Measurements from ENCODE around the gene PRLR.

The PRLR gene

GRCh38 chr5:35158622-35159369, 71.5 kb downstream of the PRLR start:
- no CpG with 5 or more reads among the region's 7 CpGs for WGBS (ENCODE audit: extremely low coverage, insufficient coverage, low lambda C conversion rate)
- H3K27me3 ChIP-seq (ENCODE audit: insufficient read depth, low read length, poor library complexity) = no peaks in the 10 kb centered on the region

GRCh38 chr5:35158204-35158603, 72.1 kb downstream of the PRLR start:
- H3K9ac ChIP-seq (ENCODE audit: low read length) = peak overlapping the region; percentile 20
- no peak overlapping the region for H3K4me2 ChIP-seq (ENCODE audit: low read length)
- no peaks in the 10 kb centered on the region for H3K27me3 ChIP-seq (ENCODE audit: insufficient read depth, low read length, poor library complexity)
- no peaks in the 10 kb centered on the region for H3K79me2 ChIP-seq (ENCODE audit: control insufficient read depth, insufficient read depth, low read length)
- peak overlapping the region; percentile 94 for H2BK15ac ChIP-seq (replicated peaks; ENCODE audit: low read depth)
- no CpG with 5 or more reads among the region's 3 CpGs for WGBS (ENCODE audit: extremely low coverage, insufficient coverage, low lambda C conversion rate)
- no peaks in the 10 kb centered on the region for H3K79me1 ChIP-seq (ENCODE audit: low read length)
- H2AK5ac ChIP-seq (ENCODE audit: low read length) = peak overlapping the region; percentile 76
- no peak for DNase-seq
- H4K8ac ChIP-seq (ENCODE audit: low read depth, low read length) = no peak overlapping the region
- peak overlapping the region; percentile 59 for H3K27ac ChIP-seq (ENCODE audit: low read depth, low read length)
- no peak overlapping the region for H2BK120ac ChIP-seq (ENCODE audit: low read depth, low read length)
- H3K4me1 ChIP-seq (ENCODE audit: control insufficient read depth, low read depth, low read length) = peaks cover 17% of the 10 kb centered on the region
- no peak overlapping the region for H3K4me3 ChIP-seq (ENCODE audit: low read length)
- no peaks in the 10 kb centered on the region for H3K36me3 ChIP-seq (ENCODE audit: control insufficient read depth, insufficient read depth, low read length)
- H4K5ac ChIP-seq (ENCODE audit: low read length) = peak overlapping the region; percentile 99
- peak overlapping the region; percentile 98 for H2BK5ac ChIP-seq (ENCODE audit: low read length)
- peak overlapping the region; percentile 81 for H3K56ac ChIP-seq (ENCODE audit: low read length)
- H3K18ac ChIP-seq (ENCODE audit: low read length) = peak overlapping the region; percentile 91
- no peak overlapping the region for H3K23ac ChIP-seq (ENCODE audit: low read length)
- H3K4ac ChIP-seq (ENCODE audit: low read depth, low read length) = peak overlapping the region; percentile 81

More at GRCh38 chr5:35158622-35159369, 71.5 kb downstream of the PRLR start:
- Histone ChIP-seq H3K79me2 (ENCODE audit: control insufficient read depth, insufficient read depth, low read length) (no peaks in the 10 kb centered on the region), H2AK5ac (ENCODE audit: low read length) (peak overlapping the region; percentile 23), H2BK120ac (ENCODE audit: low read depth, low read length) (no peak overlapping the region), H3K18ac (ENCODE audit: low read length) (peak overlapping the region; percentile 91), H2BK15ac (replicated peaks; ENCODE audit: low read depth) (peak overlapping the region; percentile 94), H4K8ac (ENCODE audit: low read depth, low read length) (no peak overlapping the region), H3K56ac (ENCODE audit: low read length) (peak overlapping the region; percentile 81), H3K4me3 (ENCODE audit: low read length) (no peak overlapping the region), H3K4ac (ENCODE audit: low read depth, low read length) (peak overlapping the region; percentile 81), H3K4me1 (ENCODE audit: control insufficient read depth, low read depth, low read length) (peaks cover 17% of the 10 kb centered on the region), H3K23ac (ENCODE audit: low read length) (peak overlapping the region; percentile 32), H3K36me3 (ENCODE audit: control insufficient read depth, insufficient read depth, low read length) (no peaks in the 10 kb centered on the region), H3K9ac (ENCODE audit: low read length) (peak overlapping the region; percentile 20), H2BK5ac (ENCODE audit: low read length) (peak overlapping the region; percentile 98), H3K79me1 (ENCODE audit: low read length) (no peaks in the 10 kb centered on the region), H3K27ac (ENCODE audit: low read depth, low read length) (peak overlapping the region; percentile 79), H3K4me2 (ENCODE audit: low read length) (no peak overlapping the region), H4K5ac (ENCODE audit: low read length) (peak overlapping the region; percentile 82)
- DNase-seq = peak; percentile 93

- H2BK5ac ChIP-seq (ENCODE audit: low read length) = no peak overlapping the region
- no peaks in the 10 kb centered on the region for H3K79me1 ChIP-seq (ENCODE audit: low read length)
- no peak overlapping the region for H2AK5ac ChIP-seq (ENCODE audit: low read length)
- H4K5ac ChIP-seq (ENCODE audit: low read length) = no peak overlapping the region
- H3K56ac ChIP-seq (ENCODE audit: low read length) = peak overlapping the region; percentile 43
- no peaks in the 10 kb centered on the region for H3K27me3 ChIP-seq (ENCODE audit: insufficient read depth, low read length, poor library complexity)
- DNase-seq = no peak
- no peak overlapping the region for H3K9ac ChIP-seq (ENCODE audit: low read length)
- no peak overlapping the region for H3K4ac ChIP-seq (ENCODE audit: low read depth, low read length)
- H3K36me3 ChIP-seq (ENCODE audit: control insufficient read depth, insufficient read depth, low read length) = no peaks in the 10 kb centered on the region
- peaks cover 4% of the 10 kb centered on the region for H3K4me1 ChIP-seq (ENCODE audit: control insufficient read depth, low read depth, low read length)
- H3K79me2 ChIP-seq (ENCODE audit: control insufficient read depth, insufficient read depth, low read length) = no peaks in the 10 kb centered on the region
- H3K18ac ChIP-seq (ENCODE audit: low read length) = no peak overlapping the region
- H3K4me2 ChIP-seq (ENCODE audit: low read length) = no peak overlapping the region
- no peak overlapping the region for H2BK15ac ChIP-seq (replicated peaks; ENCODE audit: low read depth)
- H3K23ac ChIP-seq (ENCODE audit: low read length) = no peak overlapping the region
- no CpG with 5 or more reads among the region's 2 CpGs for WGBS (ENCODE audit: extremely low coverage, insufficient coverage, low lambda C conversion rate)
- H2BK120ac ChIP-seq (ENCODE audit: low read depth, low read length) = no peak overlapping the region
- no peak overlapping the region for H3K27ac ChIP-seq (ENCODE audit: low read depth, low read length)
- no peak overlapping the region for H4K8ac ChIP-seq (ENCODE audit: low read depth, low read length)
- H3K4me3 ChIP-seq (ENCODE audit: low read length) = no peak overlapping the region
Observed at GRCh38 chr5:35153375-35153932, 76.8 kb downstream of the PRLR start.

GRCh38 chr5:35152733-35153132, 77.6 kb downstream of the PRLR start:
- H3K27ac ChIP-seq (ENCODE audit: low read depth, low read length) = no peak overlapping the region
- H3K4me2 ChIP-seq (ENCODE audit: low read length) = no peak overlapping the region
- no peak overlapping the region for H2BK120ac ChIP-seq (ENCODE audit: low read depth, low read length)

GRCh38 chr5:35151146-35151920, 79.0 kb downstream of the PRLR start:
- Histone ChIP-seq H3K79me2 (ENCODE audit: control insufficient read depth, insufficient read depth, low read length) (no peaks in the 10 kb centered on the region), H3K4me1 (ENCODE audit: control insufficient read depth, low read depth, low read length) (no peaks in the 10 kb centered on the region), H3K27ac (ENCODE audit: low read depth, low read length) (no peak overlapping the region), H3K27me3 (ENCODE audit: insufficient read depth, low read length, poor library complexity) (no peaks in the 10 kb centered on the region), H3K79me1 (ENCODE audit: low read length) (no peaks in the 10 kb centered on the region), H3K56ac (ENCODE audit: low read length) (peak overlapping the region; percentile 18), H2BK15ac (replicated peaks; ENCODE audit: low read depth) (no peak overlapping the region), H3K23ac (ENCODE audit: low read length) (no peak overlapping the region), H2BK5ac (ENCODE audit: low read length) (no peak overlapping the region), H4K8ac (ENCODE audit: low read depth, low read length) (no peak overlapping the region), H3K36me3 (ENCODE audit: control insufficient read depth, insufficient read depth, low read length) (no peaks in the 10 kb centered on the region), H3K4me2 (ENCODE audit: low read length) (no peak overlapping the region), H4K5ac (ENCODE audit: low read length) (no peak overlapping the region), H3K9ac (ENCODE audit: low read length) (no peak overlapping the region), H3K18ac (ENCODE audit: low read length) (no peak overlapping the region), H2BK120ac (ENCODE audit: low read depth, low read length) (no peak overlapping the region), H3K4me3 (ENCODE audit: low read length) (no peak overlapping the region), H2AK5ac (ENCODE audit: low read length) (no peak overlapping the region), H3K4ac (ENCODE audit: low read depth, low read length) (no peak overlapping the region)
- peak; percentile 11 for DNase-seq
- no CpG with 5 or more reads among the region's 1 CpG for WGBS (ENCODE audit: extremely low coverage, insufficient coverage, low lambda C conversion rate)

More at GRCh38 chr5:35152733-35153132, 77.6 kb downstream of the PRLR start:
- Histone ChIP-seq H3K18ac (ENCODE audit: low read length) (no peak overlapping the region), H4K8ac (ENCODE audit: low read depth, low read length) (no peak overlapping the region), H3K4ac (ENCODE audit: low read depth, low read length) (no peak overlapping the region), H3K56ac (ENCODE audit: low read length) (no peak overlapping the region), H3K79me2 (ENCODE audit: control insufficient read depth, insufficient read depth, low read length) (no peaks in the 10 kb centered on the region), H3K4me1 (ENCODE audit: control insufficient read depth, low read depth, low read length) (no peaks in the 10 kb centered on the region), H3K79me1 (ENCODE audit: low read length) (no peaks in the 10 kb centered on the region), H3K23ac (ENCODE audit: low read length) (no peak overlapping the region), H2BK15ac (replicated peaks; ENCODE audit: low read depth) (no peak overlapping the region), H4K5ac (ENCODE audit: low read length) (no peak overlapping the region), H2AK5ac (ENCODE audit: low read length) (no peak overlapping the region), H3K9ac (ENCODE audit: low read length) (no peak overlapping the region), H2BK5ac (ENCODE audit: low read length) (no peak overlapping the region), H3K4me3 (ENCODE audit: low read length) (no peak overlapping the region), H3K27me3 (ENCODE audit: insufficient read depth, low read length, poor library complexity) (no peaks in the 10 kb centered on the region), H3K36me3 (ENCODE audit: control insufficient read depth, insufficient read depth, low read length) (no peaks in the 10 kb centered on the region)
- WGBS (ENCODE audit: extremely low coverage, insufficient coverage, low lambda C conversion rate) = no CpG with 5 or more reads among the region's 1 CpG
- DNase-seq = no peak

All from mesendoderm (in vitro differentiated cells).